Vagina (tissue), 2 donors: Measurements from ENCODE around the gene SYT1. TPM values are rescaled to one million over a fixed set of nuclear protein-coding genes. Genes with fewer than 3 reads are reported as not detected.

Experiments used
- DNase-seq, 2 donors: peaks; one replicate each; pipeline ENCODE4 v3.0.0-alpha.2; 2017; ENCODE audit errors: extremely low spot score in 2 of 2
- H3K27ac ChIP-seq: fragments of 200-600 bp; sonication (generic); one replicate; pipeline ENCODE4 v1.5.1; 2019
- H3K27me3 ChIP-seq: fragments of 200-600 bp; sonication (generic); one replicate; pipeline ENCODE4 v1.5.1; 2019
- H3K36me3 ChIP-seq, 2 donors: fragments of 200-600 bp; sonication (generic); one replicate each; pipeline ENCODE4 v1.5.1; 2017 to 2019
- H3K4me1 ChIP-seq: fragments of 200-600 bp; sonication (generic); one replicate; pipeline ENCODE4 v1.5.1; 2019
- H3K4me3 ChIP-seq, 2 donors: fragments of 200-600 bp; sonication (generic); 1 replicate in 1 of 2; 2 replicates in 1 of 2; pipeline ENCODE4 v1.5.1; 2016 to 2019
- H3K9me3 ChIP-seq: fragments of 200-600 bp; sonication (generic); one replicate; pipeline ENCODE4 v1.5.1; 2019
- CTCF ChIP-seq, 3 experiments: fragments of 450-650 bp in 2 of 3; fragments of 200-600 bp in 1 of 3; sonication (generic) in 1 of 3; IDR thresholded peaks; one replicate each; pipeline ENCODE4 v1.5.1; 2017 to 2019; ENCODE audit warnings: antibody characterized with exemption in 3 of 3, mild to moderate bottlenecking in 2 of 3, moderate library complexity in 2 of 3
- POLR2A ChIP-seq, 2 donors: fragments of 450-650 bp; IDR thresholded peaks; one replicate each; pipeline ENCODE4 v1.6.1; 2017; ENCODE audit warnings: antibody characterized with exemption in 2 of 2, mild to moderate bottlenecking in 2 of 2, moderate library complexity in 2 of 2
- POLR2AphosphoS5 ChIP-seq, 2 donors: sonication (generic); formaldehyde crosslinking; IDR thresholded peaks; one replicate each; pipeline ENCODE4 v1.9.0; 2017; ENCODE audit warnings: antibody characterized with exemption in 2 of 2, mild to moderate bottlenecking in 2 of 2, low read depth in 1 of 2; ENCODE audit not compliant: insufficient read depth in 1 of 2
- intact Hi-C: fragments of 100-400 bp; cut with DNase I; formaldehyde crosslinking; loops from one replicate; pipeline ENCODE4 v1.15.1; 2023
- total RNA-seq: library from RNA; depleted of rRNA; stranded (reverse); fragments of >200 nt; gene quantifications from one replicate; pipeline ENCODE4 v1.2.3, GENCODE V29; 2016

The SYT1 gene
- total RNA-seq, 1 donor from 2014 or later, result 13.3 TPM

GRCh38 chr12:79299447-79300198 lies 435.0 kb downstream of the SYT1 start:
- Histone ChIP-seq H3K9me3 (no peaks in the 10 kb centered on the region), H3K4me3 (no peak overlapping the region), H3K27ac (no peak overlapping the region), H3K36me3 (no peaks in the 10 kb centered on the region), H3K27me3 (no peaks in the 10 kb centered on the region), H3K4me1 (no peaks in the 10 kb centered on the region)
- TF ChIP-seq CTCF (IDR thresholded peaks at IDR 0.05) (no peak), POLR2AphosphoS5 (IDR thresholded peaks at IDR 0.05; ENCODE audit: insufficient read depth in 1 of 2, low read depth in 1 of 2) (no peak), POLR2A (IDR thresholded peaks at IDR 0.05) (no peak)
- intact Hi-C loops, result no loop called here
- no peak for DNase-seq

- DNase-seq, result no peak
- Histone ChIP-seq H3K4me3 (no peak overlapping the region), H3K36me3 (no peaks in the 10 kb centered on the region), H3K9me3 (no peaks in the 10 kb centered on the region), H3K27ac (no peak overlapping the region), H3K4me1 (no peaks in the 10 kb centered on the region), H3K27me3 (no peaks in the 10 kb centered on the region)
- intact Hi-C loops, result no loop called here
- TF ChIP-seq POLR2AphosphoS5 (IDR thresholded peaks at IDR 0.05; ENCODE audit: insufficient read depth in 1 of 2, low read depth in 1 of 2), result no peak
- no peak for TF ChIP-seq CTCF (IDR thresholded peaks at IDR 0.05)
Measured at GRCh38 chr12:79300199-79300568, 435.6 kb downstream of the SYT1 start.

- no peak overlapping the region for H3K27ac ChIP-seq
- no peaks in the 10 kb centered on the region for H3K27me3 ChIP-seq
- no peaks in the 10 kb centered on the region for H3K36me3 ChIP-seq
- no peaks in the 10 kb centered on the region for H3K4me1 ChIP-seq
- DNase-seq, result no peak
- no peak overlapping the region for H3K4me3 ChIP-seq
- no peak for TF ChIP-seq POLR2A (IDR thresholded peaks at IDR 0.05)
- TF ChIP-seq CTCF (IDR thresholded peaks at IDR 0.05), result no peak
- no peak for TF ChIP-seq POLR2AphosphoS5 (IDR thresholded peaks at IDR 0.05; ENCODE audit: insufficient read depth in 1 of 2, low read depth in 1 of 2)
- intact Hi-C loops, result no loop called here
- no peaks in the 10 kb centered on the region for H3K9me3 ChIP-seq
Measured at GRCh38 chr12:79301181-79301580, 436.6 kb downstream of the SYT1 start.

GRCh38 chr12:79302162-79302814 lies 437.7 kb downstream of the SYT1 start:
- intact Hi-C loops, result no loop called here
- H3K4me1 ChIP-seq, result no peaks in the 10 kb centered on the region
- no peak for DNase-seq
- no peaks in the 10 kb centered on the region for H3K27me3 ChIP-seq
- no peaks in the 10 kb centered on the region for H3K36me3 ChIP-seq
- H3K4me3 ChIP-seq, result no peak overlapping the region
- no peaks in the 10 kb centered on the region for H3K9me3 ChIP-seq
- H3K27ac ChIP-seq, result no peak overlapping the region
- no peak for TF ChIP-seq POLR2A (IDR thresholded peaks at IDR 0.05)
- TF ChIP-seq POLR2AphosphoS5 (IDR thresholded peaks at IDR 0.05; ENCODE audit: insufficient read depth in 1 of 2, low read depth in 1 of 2), result peak in 1 of 2 donors; percentile 67

- H3K27ac ChIP-seq, result no peak overlapping the region
- TF ChIP-seq POLR2A (IDR thresholded peaks at IDR 0.05), result no peak
- TF ChIP-seq CTCF (IDR thresholded peaks at IDR 0.05), result no peak
- TF ChIP-seq POLR2AphosphoS5 (IDR thresholded peaks at IDR 0.05; ENCODE audit: insufficient read depth in 1 of 2, low read depth in 1 of 2), result no peak
- intact Hi-C loops, result no loop called here
- no peak overlapping the region for H3K4me3 ChIP-seq
- no peaks in the 10 kb centered on the region for H3K36me3 ChIP-seq
- no peaks in the 10 kb centered on the region for H3K9me3 ChIP-seq
- DNase-seq, result no peak
- no peaks in the 10 kb centered on the region for H3K27me3 ChIP-seq
- no peaks in the 10 kb centered on the region for H3K4me1 ChIP-seq
Measured at GRCh38 chr12:79307340-79307739, 442.8 kb downstream of the SYT1 start.
